Measurements from ENCODE around the gene SLC9B2. TPM values are rescaled to one million over a fixed set of nuclear protein-coding genes. Genes with fewer than 3 reads are reported as not detected.
A peak's percentile ranks its signal among the peaks of the same experiment; 100 is the strongest.

The SLC9B2 gene, protein sequence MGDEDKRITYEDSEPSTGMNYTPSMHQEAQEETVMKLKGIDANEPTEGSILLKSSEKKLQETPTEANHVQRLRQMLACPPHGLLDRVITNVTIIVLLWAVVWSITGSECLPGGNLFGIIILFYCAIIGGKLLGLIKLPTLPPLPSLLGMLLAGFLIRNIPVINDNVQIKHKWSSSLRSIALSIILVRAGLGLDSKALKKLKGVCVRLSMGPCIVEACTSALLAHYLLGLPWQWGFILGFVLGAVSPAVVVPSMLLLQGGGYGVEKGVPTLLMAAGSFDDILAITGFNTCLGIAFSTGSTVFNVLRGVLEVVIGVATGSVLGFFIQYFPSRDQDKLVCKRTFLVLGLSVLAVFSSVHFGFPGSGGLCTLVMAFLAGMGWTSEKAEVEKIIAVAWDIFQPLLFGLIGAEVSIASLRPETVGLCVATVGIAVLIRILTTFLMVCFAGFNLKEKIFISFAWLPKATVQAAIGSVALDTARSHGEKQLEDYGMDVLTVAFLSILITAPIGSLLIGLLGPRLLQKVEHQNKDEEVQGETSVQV
- total RNA-seq (37.4 and 37.6 TPM in 2 replicates), polyA plus RNA-seq (10.4 and 16.4 TPM in 2 replicates), polyA minus RNA-seq (22.3 and 26.4 TPM in 2 replicates)
- total RNA-seq (2013) = 16.9 TPM

DNA sequence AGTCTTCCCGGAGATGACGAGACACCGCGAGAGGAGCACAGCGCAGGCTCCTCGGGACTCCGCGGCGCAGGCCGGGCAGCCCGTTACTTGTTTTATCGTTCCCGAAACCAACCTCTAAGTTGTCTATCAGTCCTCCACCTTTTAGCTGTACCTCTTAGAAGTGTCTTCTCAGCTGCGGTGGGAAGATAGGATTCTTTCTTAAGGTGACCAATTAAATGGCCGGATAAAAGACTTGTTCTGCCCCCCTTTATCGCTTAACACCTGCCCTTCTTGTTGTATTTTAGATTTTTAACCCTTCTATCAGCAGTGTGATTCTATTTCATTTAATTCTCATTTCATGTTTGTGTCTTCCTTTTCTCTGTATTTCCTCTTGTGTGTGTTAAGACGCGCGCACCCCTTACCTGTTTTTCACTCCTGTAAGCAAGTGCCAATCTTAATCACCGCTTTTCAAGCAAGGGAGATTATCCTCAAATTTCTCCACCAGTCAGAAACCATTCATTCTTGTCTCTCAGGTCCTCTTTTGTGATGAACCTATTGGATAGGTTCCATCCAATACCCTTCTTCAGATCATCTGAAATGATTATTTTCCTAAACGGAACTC is at the start of gene SLC9B2:
Gene SLC9B2 (minus strand): TSS at position 15 of the 601 bp plus-strand sequence. CDS start 9,211 bp downstream, outside the sequence.
- 3% methylated on average over 13 of the region's 21 CpGs for WGBS (ENCODE audit: insufficient coverage)
- DNase-seq = no peak
- Mint-ChIP-seq H3K4me3 (peak within 1 kb of the TSS; percentile 82), H3K9me3 (ENCODE audit: insufficient read depth) (no peaks in the 10 kb centered on the region), H3K4me1 (peaks cover 35% of the 10 kb centered on the region), H3K27ac (peak within 1 kb of the TSS; percentile 89), H3K27me3 (no peaks in the 10 kb centered on the region)
- peak; percentile 39 for ATAC-seq (ENCODE audit: low read depth)
- H4K20me1 ChIP-seq (ENCODE audit: control insufficient read depth, insufficient read depth, low read length, poor library complexity, severe bottlenecking) = no peaks in the 10 kb centered on the region
- no peaks in the 10 kb centered on the region for H3K27me3 ChIP-seq (replicated peaks in 1 of 4; ENCODE audit: control extremely low read depth in 1 of 4, control insufficient read depth in 3 of 4, insufficient read depth in 4 of 4, low read length in 3 of 4)
- ChIA-PET CTCF (interaction anchor here (0.6 to 7.9 kb wide), 5 partner anchors 10 to 645 kb away, joined by 3 to 97 read pairs (median 4); no protein-coding TSS in a partner anchor), POLR2A (interaction anchor here (0.5 to 1.6 kb wide), 4 partner anchors 22 to 316 kb away, joined by 3 to 4 read pairs (median 4); partner anchors contain the start of genes BDH2, MANBA and SLC9B1)
- TF ChIP-seq, protein P1, sequence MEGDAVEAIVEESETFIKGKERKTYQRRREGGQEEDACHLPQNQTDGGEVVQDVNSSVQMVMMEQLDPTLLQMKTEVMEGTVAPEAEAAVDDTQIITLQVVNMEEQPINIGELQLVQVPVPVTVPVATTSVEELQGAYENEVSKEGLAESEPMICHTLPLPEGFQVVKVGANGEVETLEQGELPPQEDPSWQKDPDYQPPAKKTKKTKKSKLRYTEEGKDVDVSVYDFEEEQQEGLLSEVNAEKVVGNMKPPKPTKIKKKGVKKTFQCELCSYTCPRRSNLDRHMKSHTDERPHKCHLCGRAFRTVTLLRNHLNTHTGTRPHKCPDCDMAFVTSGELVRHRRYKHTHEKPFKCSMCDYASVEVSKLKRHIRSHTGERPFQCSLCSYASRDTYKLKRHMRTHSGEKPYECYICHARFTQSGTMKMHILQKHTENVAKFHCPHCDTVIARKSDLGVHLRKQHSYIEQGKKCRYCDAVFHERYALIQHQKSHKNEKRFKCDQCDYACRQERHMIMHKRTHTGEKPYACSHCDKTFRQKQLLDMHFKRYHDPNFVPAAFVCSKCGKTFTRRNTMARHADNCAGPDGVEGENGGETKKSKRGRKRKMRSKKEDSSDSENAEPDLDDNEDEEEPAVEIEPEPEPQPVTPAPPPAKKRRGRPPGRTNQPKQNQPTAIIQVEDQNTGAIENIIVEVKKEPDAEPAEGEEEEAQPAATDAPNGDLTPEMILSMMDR (IDR thresholded peaks at IDR 0.05) = no peak
- no peak for TF ChIP-seq EZH2 (IDR thresholded peaks at IDR 0.05; ENCODE audit: borderline replicate concordance, insufficient read depth, low read depth, low read length, poor library complexity, severe bottlenecking)
- H3K27ac ChIP-seq (ENCODE audit: low read length in 2 of 2) = peak within 1 kb of the TSS; percentile 92
- peak within 1 kb of the TSS; percentile 65 to 83 (median 80) for H3K4me3 ChIP-seq (ENCODE audit: control extremely low read depth in 1 of 5, extremely low read depth in 1 of 5, insufficient read depth in 1 of 5, low read depth in 2 of 5, low read length in 4 of 5)
- H3K9ac ChIP-seq (ENCODE audit: low read length) = peak within 1 kb of the TSS; percentile 85
- no peaks in the 10 kb centered on the region for H3K9me3 ChIP-seq (ENCODE audit: control extremely low read depth in 1 of 3, control insufficient read depth in 2 of 3, insufficient read depth in 1 of 3, low read length in 2 of 3)
- peak within 1 kb of the TSS; percentile 92 for H2AFZ ChIP-seq (ENCODE audit: insufficient read depth, low read depth, low read length, poor library complexity, severe bottlenecking)
- H3K79me2 ChIP-seq (ENCODE audit: control insufficient read depth, insufficient read depth, low read length) = peaks cover 36% of the 10 kb centered on the region
- H3K36me3 ChIP-seq (replicated peaks in 1 of 2; ENCODE audit: control extremely low read depth in 1 of 2, control insufficient read depth in 1 of 2, extremely low read depth in 1 of 2, insufficient read depth in 2 of 2, low read length in 1 of 2) = no peaks in the 10 kb centered on the region
- peak within 1 kb of the TSS; percentile 93 for H3K4me2 ChIP-seq (replicated peaks; ENCODE audit: low read depth, low read length, poor library complexity, severe bottlenecking)
- H3K4me1 ChIP-seq (ENCODE audit: control insufficient read depth in 2 of 2, insufficient read depth in 2 of 2, low read length in 2 of 2) = peaks cover 27 to 31% of the 10 kb centered on the region in 2 donors
- intact Hi-C loops (cut with micrococcal nuclease) = loop anchor here (1.0 to 5.0 kb wide), 4 partner anchors 31 to 732 kb away; partner anchors contain the start of genes CISD2, NFKB1 and SLC39A8

Measured in B cell (primary cell).